HepG2 (cell line): Measurements from ENCODE around the gene EIF4G2. TPM values are rescaled to one million over a fixed set of nuclear protein-coding genes. Genes with fewer than 3 reads are reported as not detected.

Experiments
- BCL6 ChIP-seq: IDR thresholded peaks from 2 replicates; pipeline ENCODE4 v1.6.1; 2016; ENCODE audit warnings: missing genetic modification reagents, missing compliant biosample characterization
- ETV5 ChIP-seq: IDR thresholded peaks from 2 replicates; pipeline ENCODE4 v1.6.1; 2018; ENCODE audit warnings: missing biosample characterization, missing genetic modification reagents, inconsistent platforms, borderline replicate concordance
- KMT2A ChIP-seq: sonication (generic); formaldehyde crosslinking; IDR thresholded peaks from 2 replicates; pipeline ENCODE4 v1.4.0; 2020; ENCODE audit warnings: missing genetic modification reagents
- MTF2 ChIP-seq: sonication (generic); formaldehyde crosslinking; IDR thresholded peaks from 2 replicates; pipeline ENCODE4 v1.5.0; 2020; ENCODE audit warnings: missing genetic modification reagents, borderline replicate concordance
- MXI1 ChIP-seq: IDR thresholded peaks from 3 replicates; pipeline ENCODE4 v1.6.1; 2012; ENCODE audit warnings: low read depth, low read length, inconsistent platforms, borderline replicate concordance
- POLR2AphosphoS5 ChIP-seq: IDR thresholded peaks from 2 replicates; pipeline ENCODE4 v1.6.1; 2012; ENCODE audit warnings: low read depth, low read length
- SAFB2 ChIP-seq: sonication (generic); formaldehyde crosslinking; IDR thresholded peaks from 2 replicates; pipeline ENCODE4 v1.5.1; 2020; ENCODE audit warnings: missing genetic modification reagents, low read depth, mild to moderate bottlenecking, borderline replicate concordance
- SRSF1 ChIP-seq: fragments of 200-400 bp; formaldehyde crosslinking; optimal IDR thresholded peaks from 2 replicates; pipeline ENCODE3; 2017; ENCODE audit warnings: mild to moderate bottlenecking, low read depth, low read length, moderate library complexity
- STAG1 ChIP-seq: sonication (generic); formaldehyde crosslinking; IDR thresholded peaks from 2 replicates; pipeline ENCODE4 v1.4.0; 2020; ENCODE audit warnings: missing genetic modification reagents
- TARDBP ChIP-seq: sonication (generic); formaldehyde crosslinking; IDR thresholded peaks from 2 replicates; pipeline ENCODE4 v1.8.0; 2022; ENCODE audit warnings: mild to moderate bottlenecking, missing genetic modification reagents
- TMF1 ChIP-seq: sonication (generic); formaldehyde crosslinking; IDR thresholded peaks from 2 replicates; pipeline ENCODE4 v1.8.1; 2022; ENCODE audit warnings: low read depth, missing genetic modification reagents
- ZBTB46 ChIP-seq: sonication (generic); formaldehyde crosslinking; IDR thresholded peaks from 2 replicates; pipeline ENCODE4 v1.4.0; 2020; ENCODE audit warnings: mild to moderate bottlenecking, missing genetic modification reagents, borderline replicate concordance
- ZC3H13 ChIP-seq: sonication (generic); formaldehyde crosslinking; IDR thresholded peaks from 2 replicates; pipeline ENCODE4 v1.8.1; 2023; ENCODE audit warnings: mild to moderate bottlenecking, missing genetic modification reagents, moderate library complexity
- ZNF18 ChIP-seq: sonication (generic); formaldehyde crosslinking; IDR thresholded peaks from 2 replicates; pipeline ENCODE4 v1.8.0; 2022; ENCODE audit warnings: mild to moderate bottlenecking, missing genetic modification reagents; ENCODE audit not compliant: insufficient replicate concordance
- ZNF414 ChIP-seq: sonication (generic); formaldehyde crosslinking; IDR thresholded peaks from 2 replicates; pipeline ENCODE4 v1.5.0; 2020; ENCODE audit warnings: missing genetic modification reagents
- ZNF567 ChIP-seq: sonication (generic); formaldehyde crosslinking; IDR thresholded peaks from 2 replicates; pipeline ENCODE4 v1.8.1; 2023; ENCODE audit warnings: mild to moderate bottlenecking, missing genetic modification reagents, borderline replicate concordance
- ZNF761 ChIP-seq: sonication (generic); formaldehyde crosslinking; conservative IDR thresholded peaks from 2 replicates; pipeline ENCODE4 v1.4.0; 2020; ENCODE audit warnings: mild to moderate bottlenecking, missing genetic modification reagents
- ZSCAN29 ChIP-seq: sonication (generic); formaldehyde crosslinking; conservative IDR thresholded peaks from 2 replicates; pipeline ENCODE4 v1.4.0; 2020; ENCODE audit warnings: mild to moderate bottlenecking, missing genetic modification reagents
- polyA plus RNA-seq, 8 experiments: library from polyadenylated mRNA; depleted of rRNA in 3 of 8; stranded (reverse) in 7 of 8; unstranded in 1 of 8; fragments of >200 nt; fragmentation: Illumina TruSeq in 4 of 8; extraction: Trizol in 4 of 8; gene quantifications; 2 replicates each; pipeline versions ENCODE4 v1.2.1 to v1.2.3, GENCODE V29; 2011 to 2016; ENCODE audit warnings: low read depth in 4 of 8, missing spikeins in 1 of 8, mixed read lengths in 1 of 8; ENCODE audit not compliant: insufficient read depth in 1 of 8
- total RNA-seq, 5 experiments: library from RNA; depleted of rRNA; stranded (reverse); fragments of >200 nt; fragmentation: Illumina TruSeq; extraction: Trizol; gene quantifications; 2 replicates each; pipeline ENCODE4 v1.2.3, GENCODE V29; 2016; ENCODE audit warnings: low read depth in 1 of 5
- TF ChIP-seq, protein P1 (sequence below): sonication (generic); formaldehyde crosslinking; IDR thresholded peaks from 2 replicates; pipeline ENCODE4 v1.9.0; 2022; ENCODE audit warnings: missing genetic modification reagents, mild to moderate bottlenecking, borderline replicate concordance
- TF ChIP-seq, protein P2 (sequence below): fragments of 450-650 bp; IDR thresholded peaks from 2 replicates; pipeline ENCODE4 v1.6.1; 2016

EIF4G2 gene
- total and polyA plus RNA-seq, 2 of the 13 experiments (the other 11 are each of a cell fraction or from before 2014, with no cell fraction given), result 362 to 546 TPM

- TF ChIP-seq ETV5 (CRISPR knock-in tag) (no peak), MXI1 (no peak), MTF2 (CRISPR knock-in tag) (0 out of 2 replicates have a peak, but pooled peaks have one; percentile 20), ZNF414 (CRISPR knock-in tag) (no peak), STAG1 (CRISPR knock-in tag) (no peak), SAFB2 (0 out of 2 replicates have a peak, but pooled peaks have one; percentile 46), TARDBP (CRISPR knock-in tag) (0 out of 2 replicates have a peak, but pooled peaks have one; percentile 15), TMF1 (no peak), ZNF18 (CRISPR knock-in tag) (no peak), BCL6 (CRISPR knock-in tag) (0 out of 2 replicates have a peak, but pooled peaks have one; percentile 1), ZNF567 (no peak), ZNF761 (CRISPR knock-in tag) (no peak), SRSF1 (no peak), ZSCAN29 (CRISPR knock-in tag) (no peak), KMT2A (CRISPR knock-in tag) (no peak; the same call in 1 of the 2 replicates), ZC3H13 (CRISPR knock-in tag) (no peak), ZBTB46 (CRISPR knock-in tag) (no peak), POLR2AphosphoS5 (no peak)
- TF ChIP-seq, protein P1, sequence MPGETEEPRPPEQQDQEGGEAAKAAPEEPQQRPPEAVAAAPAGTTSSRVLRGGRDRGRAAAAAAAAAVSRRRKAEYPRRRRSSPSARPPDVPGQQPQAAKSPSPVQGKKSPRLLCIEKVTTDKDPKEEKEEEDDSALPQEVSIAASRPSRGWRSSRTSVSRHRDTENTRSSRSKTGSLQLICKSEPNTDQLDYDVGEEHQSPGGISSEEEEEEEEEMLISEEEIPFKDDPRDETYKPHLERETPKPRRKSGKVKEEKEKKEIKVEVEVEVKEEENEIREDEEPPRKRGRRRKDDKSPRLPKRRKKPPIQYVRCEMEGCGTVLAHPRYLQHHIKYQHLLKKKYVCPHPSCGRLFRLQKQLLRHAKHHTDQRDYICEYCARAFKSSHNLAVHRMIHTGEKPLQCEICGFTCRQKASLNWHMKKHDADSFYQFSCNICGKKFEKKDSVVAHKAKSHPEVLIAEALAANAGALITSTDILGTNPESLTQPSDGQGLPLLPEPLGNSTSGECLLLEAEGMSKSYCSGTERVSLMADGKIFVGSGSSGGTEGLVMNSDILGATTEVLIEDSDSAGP (CRISPR knock-in tag), result no peak
- TF ChIP-seq, protein P2, sequence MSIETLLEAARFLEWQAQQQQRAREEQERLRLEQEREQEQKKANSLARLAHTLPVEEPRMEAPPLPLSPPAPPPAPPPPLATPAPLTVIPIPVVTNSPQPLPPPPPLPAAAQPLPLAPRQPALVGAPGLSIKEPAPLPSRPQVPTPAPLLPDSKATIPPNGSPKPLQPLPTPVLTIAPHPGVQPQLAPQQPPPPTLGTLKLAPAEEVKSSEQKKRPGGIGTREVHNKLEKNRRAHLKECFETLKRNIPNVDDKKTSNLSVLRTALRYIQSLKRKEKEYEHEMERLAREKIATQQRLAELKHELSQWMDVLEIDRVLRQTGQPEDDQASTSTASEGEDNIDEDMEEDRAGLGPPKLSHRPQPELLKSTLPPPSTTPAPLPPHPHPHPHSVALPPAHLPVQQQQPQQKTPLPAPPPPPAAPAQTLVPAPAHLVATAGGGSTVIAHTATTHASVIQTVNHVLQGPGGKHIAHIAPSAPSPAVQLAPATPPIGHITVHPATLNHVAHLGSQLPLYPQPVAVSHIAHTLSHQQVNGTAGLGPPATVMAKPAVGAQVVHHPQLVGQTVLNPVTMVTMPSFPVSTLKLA, result no peak
Observed at GRCh38 chr11:10809373-10810160, 841 bp upstream of the EIF4G2 start (continued).
